Endothelial cell of umbilical vein (primary cell): ENCODE measurements around the gene CFAP77. TPM values are rescaled to one million over a fixed set of nuclear protein-coding genes. Genes with fewer than 3 reads are reported as not detected.

Experiments used
- BruUV-seq: library from RNA; stranded (reverse); fragments of 400-500 nt; replicated peaks from 2 replicates; lab custom pipeline; 2021; lab: Mats Ljungman, UMichigan
- CTCF ChIA-PET: fragments of 300-600, 350-600 bp; sonication (Branson Sonifier 250); formaldehyde crosslinking; loops from one replicate; lab custom pipeline; 2021; ENCODE audit warnings: antibody characterized with exemption, inconsistent platforms; lab: Charles Lee
- POLR2A ChIA-PET: fragments of 300-600, 350-600 bp; sonication (Branson Sonifier 250); formaldehyde crosslinking; loops from one replicate; lab custom pipeline; 2021; ENCODE audit warnings: antibody characterized with exemption, inconsistent platforms; lab: Charles Lee
- DNase-seq: peaks from one replicate; pipeline ENCODE4 v3.0.0-alpha.2; 2011; ENCODE audit warnings: low read depth, low spot score
- FAIRE-seq: peaks from 2 replicates; lab custom pipeline; 2011; peaks lifted over from hg19 to GRCh38; lab: Jason Lieb, UNC
- H2AFZ ChIP-seq: 2 replicates; pipeline ENCODE4 v1.6.0; 2012; ENCODE audit warnings: low read depth, low read length, control low read depth, inconsistent platforms
- H3K27ac ChIP-seq: 2 replicates; pipeline ENCODE4 v1.5.1; 2011; ENCODE audit warnings: low read depth, mild to moderate bottlenecking, control low read depth, low read length, moderate library complexity; ENCODE audit not compliant: insufficient read depth
- H3K27me3 ChIP-seq, 2 experiments: 2 replicates each; pipeline versions ENCODE4 v1.6.0 to v1.6.1; 2011; ENCODE audit warnings: low read length in 2 of 2, mixed read lengths in 1 of 2; ENCODE audit not compliant: control insufficient read depth in 2 of 2, insufficient read depth in 2 of 2
- H3K36me3 ChIP-seq, 2 experiments: 2 replicates in 1 of 2; 3 replicates in 1 of 2; pipeline ENCODE4 v1.5.1; 2011; ENCODE audit warnings: low read length in 2 of 2, mild to moderate bottlenecking in 1 of 2, moderate library complexity in 1 of 2; ENCODE audit not compliant: control insufficient read depth in 2 of 2, insufficient read depth in 2 of 2; ENCODE audit errors: extremely low read depth in 1 of 2
- H3K4me1 ChIP-seq: 3 replicates; pipeline ENCODE4 v1.5.1; 2011; ENCODE audit warnings: mild to moderate bottlenecking, low read length; ENCODE audit not compliant: control insufficient read depth, insufficient read depth; ENCODE audit errors: extremely low read depth
- H3K4me2 ChIP-seq: 2 replicates; pipeline ENCODE4 v1.6.1; 2011; ENCODE audit warnings: low read length, control low read depth, mixed read lengths; ENCODE audit not compliant: insufficient read depth
- H3K4me3 ChIP-seq, 3 experiments: fragments of 200-600 bp in 1 of 3; sonication (generic), shearing (Covaris generic) in 1 of 3; replicated peaks in 1 of 3; 2 replicates each; pipeline ENCODE4 v1.5.1; 2011 to 2016; ENCODE audit warnings: control low read depth in 3 of 3, low read length in 3 of 3, mild to moderate bottlenecking in 2 of 3, inconsistent platforms in 1 of 3, low read depth in 1 of 3, moderate library complexity in 1 of 3; ENCODE audit not compliant: insufficient read depth in 1 of 3
- H3K79me2 ChIP-seq: 2 replicates; pipeline ENCODE4 v1.6.0; 2012; ENCODE audit warnings: low read length, inconsistent platforms; ENCODE audit not compliant: control insufficient read depth, insufficient read depth
- H3K9ac ChIP-seq: replicated peaks from 2 replicates; pipeline ENCODE3; 2011; ENCODE audit warnings: low read length, control low read depth; ENCODE audit not compliant: insufficient read depth; ENCODE audit errors: extremely low read depth
- H3K9me1 ChIP-seq: replicated peaks from 3 replicates; pipeline ENCODE4 v1.6.0; 2011; ENCODE audit warnings: mild to moderate bottlenecking, low read length; ENCODE audit not compliant: control insufficient read depth, insufficient read depth; ENCODE audit errors: extremely low read depth
- H3K9me3 ChIP-seq: replicated peaks from 2 replicates; pipeline ENCODE4 v1.5.1; 2012; ENCODE audit warnings: low read length, inconsistent platforms; ENCODE audit not compliant: control insufficient read depth, insufficient read depth
- H4K20me1 ChIP-seq: replicated peaks from 2 replicates; pipeline ENCODE3; 2011; ENCODE audit warnings: mild to moderate bottlenecking, low read length; ENCODE audit not compliant: control insufficient read depth, insufficient read depth; ENCODE audit errors: extremely low read depth
- EZH2 ChIP-seq: IDR thresholded peaks from 2 replicates; pipeline ENCODE4 v1.6.1; 2012; ENCODE audit warnings: borderline replicate concordance, low read depth, mild to moderate bottlenecking, moderate library complexity, low read length, inconsistent platforms; ENCODE audit not compliant: severe bottlenecking
- FOS ChIP-seq: IDR thresholded peaks from 2 replicates; pipeline ENCODE4 v1.6.1; 2011; ENCODE audit warnings: mild to moderate bottlenecking, low read length, moderate library complexity, borderline replicate concordance; ENCODE audit not compliant: insufficient read depth
- GATA2 ChIP-seq: IDR thresholded peaks from 2 replicates; pipeline ENCODE4 v1.7.0; 2011; ENCODE audit warnings: low read depth, mild to moderate bottlenecking, moderate library complexity, mixed read lengths, low read length; ENCODE audit not compliant: insufficient read length, insufficient read depth
- JUN ChIP-seq: IDR thresholded peaks from 2 replicates; pipeline ENCODE4 v1.6.1; 2011; ENCODE audit warnings: borderline replicate concordance, low read depth; ENCODE audit not compliant: insufficient read length, insufficient read depth
- MYC ChIP-seq: IDR thresholded peaks from one replicate; pipeline ENCODE4 v1.6.1; 2011; ENCODE audit warnings: mild to moderate bottlenecking, low read depth, low read length
- POLR2A ChIP-seq: IDR thresholded peaks from 2 replicates; pipeline ENCODE4 v1.6.1; 2012; ENCODE audit warnings: low read depth, mild to moderate bottlenecking, control low read depth, low read length
- POLR2AphosphoS5 ChIP-seq: IDR thresholded peaks from 2 replicates; pipeline ENCODE4 v1.6.1; 2012; ENCODE audit warnings: low read depth, mild to moderate bottlenecking, control low read depth, low read length, moderate library complexity; ENCODE audit not compliant: insufficient read depth
- dilution Hi-C: fragments of 300-500 bp; cut with MboI; formaldehyde crosslinking; loops from one replicate; pipeline ENCODE4 v1.15.0; 2019; ENCODE audit warnings: low sequenced_read_pairs; ENCODE audit not compliant: extremely low pct_ligation_motif_present
- intact Hi-C: fragments of 100-400 bp; cut with micrococcal nuclease; formaldehyde crosslinking; loops from one replicate; pipeline ENCODE4 v1.10.0; 2022
- polyA plus RNA-seq, 4 experiments: library from polyadenylated mRNA; depleted of rRNA in 3 of 4; stranded (reverse) in 3 of 4; unstranded in 1 of 4; fragments of >200 nt; gene quantifications; 2 replicates each; pipeline versions ENCODE4 v1.2.1 to v1.2.3, GENCODE V29; 2011 to 2012; ENCODE audit warnings: missing spikeins in 1 of 4
- total RNA-seq: library from RNA; stranded (reverse); gene quantifications from 2 replicates; pipeline ENCODE4 v1.2.3, GENCODE V29; 2021
- TF ChIP-seq, protein P1 (sequence below): IDR thresholded peaks from 2 replicates; pipeline ENCODE4 v1.6.1; 2011; ENCODE audit not compliant: insufficient read depth, insufficient read length
- TF ChIP-seq, protein P2 (sequence below), 2 donors: IDR thresholded peaks; 1 replicate in 1 of 2; 2 replicates in 1 of 2; pipeline ENCODE4 v1.5.1; 2011; ENCODE audit warnings: low read length in 2 of 2, mild to moderate bottlenecking in 2 of 2, moderate library complexity in 2 of 2, control low read depth in 1 of 2, inconsistent platforms in 1 of 2, low read depth in 1 of 2; ENCODE audit not compliant: insufficient read depth in 1 of 2; ENCODE audit errors: extremely low read depth in 1 of 2

The CFAP77 gene
- total and polyA plus RNA-seq, 2 donors (not counting 3 experiments of a cell fraction or from before 2014, with no cell fraction given): not detected

DNA sequence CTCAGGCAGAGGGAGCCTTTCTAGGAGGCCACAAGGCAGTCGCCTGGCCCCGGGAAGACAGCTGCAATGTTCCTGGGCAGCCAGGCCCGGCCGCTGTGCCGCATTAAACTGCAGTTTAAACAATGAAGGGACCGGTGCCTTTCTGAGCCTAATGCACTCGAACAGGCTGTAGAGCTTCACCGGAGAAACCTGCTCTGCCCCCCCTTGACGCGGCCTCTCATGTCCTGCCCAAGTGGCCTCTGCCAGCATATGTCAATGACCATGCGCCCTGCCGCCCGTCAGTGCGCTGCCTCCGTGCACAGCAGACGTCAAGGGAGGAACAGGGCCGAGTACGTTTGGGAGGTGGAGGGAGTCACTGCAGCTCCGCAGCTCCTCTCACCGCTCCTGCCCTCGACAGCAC lies 133.9 kb downstream of the CFAP77 start:
- no peak for DNase-seq
- intact Hi-C loops (no loop called here), dilution Hi-C loops (no loop called here)
- Histone ChIP-seq H3K9me1 (no peaks in the 10 kb centered on the region), H3K79me2 (no peaks in the 10 kb centered on the region), H3K4me1 (peaks cover 4% of the 10 kb centered on the region), H3K27ac (no peak overlapping the region), H3K4me2 (no peak overlapping the region), H3K27me3 (peaks cover 0 to 3% of the 10 kb centered on the region in 2 experiments), H3K4me3 (no peak overlapping the region), H3K36me3 (no peaks in the 10 kb centered on the region), H4K20me1 (no peaks in the 10 kb centered on the region), H2AFZ (no peak overlapping the region), H3K9ac (no peak overlapping the region), H3K9me3 (no peaks in the 10 kb centered on the region)
- no peak for FAIRE-seq
- POLR2A ChIA-PET: no interaction called here
- no peak for TF ChIP-seq FOS
- TF ChIP-seq, protein P1, sequence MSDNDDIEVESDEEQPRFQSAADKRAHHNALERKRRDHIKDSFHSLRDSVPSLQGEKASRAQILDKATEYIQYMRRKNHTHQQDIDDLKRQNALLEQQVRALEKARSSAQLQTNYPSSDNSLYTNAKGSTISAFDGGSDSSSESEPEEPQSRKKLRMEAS: no peak
- TF ChIP-seq, protein P2, sequence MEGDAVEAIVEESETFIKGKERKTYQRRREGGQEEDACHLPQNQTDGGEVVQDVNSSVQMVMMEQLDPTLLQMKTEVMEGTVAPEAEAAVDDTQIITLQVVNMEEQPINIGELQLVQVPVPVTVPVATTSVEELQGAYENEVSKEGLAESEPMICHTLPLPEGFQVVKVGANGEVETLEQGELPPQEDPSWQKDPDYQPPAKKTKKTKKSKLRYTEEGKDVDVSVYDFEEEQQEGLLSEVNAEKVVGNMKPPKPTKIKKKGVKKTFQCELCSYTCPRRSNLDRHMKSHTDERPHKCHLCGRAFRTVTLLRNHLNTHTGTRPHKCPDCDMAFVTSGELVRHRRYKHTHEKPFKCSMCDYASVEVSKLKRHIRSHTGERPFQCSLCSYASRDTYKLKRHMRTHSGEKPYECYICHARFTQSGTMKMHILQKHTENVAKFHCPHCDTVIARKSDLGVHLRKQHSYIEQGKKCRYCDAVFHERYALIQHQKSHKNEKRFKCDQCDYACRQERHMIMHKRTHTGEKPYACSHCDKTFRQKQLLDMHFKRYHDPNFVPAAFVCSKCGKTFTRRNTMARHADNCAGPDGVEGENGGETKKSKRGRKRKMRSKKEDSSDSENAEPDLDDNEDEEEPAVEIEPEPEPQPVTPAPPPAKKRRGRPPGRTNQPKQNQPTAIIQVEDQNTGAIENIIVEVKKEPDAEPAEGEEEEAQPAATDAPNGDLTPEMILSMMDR (IDR thresholded peaks at IDR 0.05; ENCODE audit: extremely low read depth in 1 of 2, insufficient read depth in 1 of 2, low read depth in 1 of 2, low read length in 2 of 2): no peak
- no peak for TF ChIP-seq JUN
- TF ChIP-seq MYC: no peak
- no peak for TF ChIP-seq GATA2
- TF ChIP-seq POLR2AphosphoS5: no peak
- TF ChIP-seq POLR2A: no peak
- TF ChIP-seq EZH2: no peak
- no TSS peak for BruUV-seq
- CTCF ChIA-PET: no interaction called here
